KOPT-K1 (cell line): ENCODE results near the gene TDRD1.

Source experiments
- H3K27ac ChIP-seq: fragments of 200-600 bp; sonication (generic); 2 replicates; pipeline ENCODE4 v1.5.1; 2016; ENCODE audit warnings: antibody characterized with exemption, mild to moderate bottlenecking, low read depth, low read length; ENCODE audit not compliant: poor library complexity, severe bottlenecking
- H3K36me3 ChIP-seq: fragments of 200-600 bp; sonication (generic); 2 replicates; pipeline ENCODE4 v1.5.1; 2017; ENCODE audit warnings: antibody characterized with exemption, mild to moderate bottlenecking, low read length, moderate library complexity; ENCODE audit not compliant: insufficient read depth
- H3K9me3 ChIP-seq: fragments of 200-600 bp; sonication (generic); 2 replicates; pipeline ENCODE4 v1.5.1; 2017; ENCODE audit warnings: antibody characterized with exemption, low read length, mild to moderate bottlenecking; ENCODE audit not compliant: insufficient read depth, poor library complexity, severe bottlenecking

The TDRD1 gene

DNA sequence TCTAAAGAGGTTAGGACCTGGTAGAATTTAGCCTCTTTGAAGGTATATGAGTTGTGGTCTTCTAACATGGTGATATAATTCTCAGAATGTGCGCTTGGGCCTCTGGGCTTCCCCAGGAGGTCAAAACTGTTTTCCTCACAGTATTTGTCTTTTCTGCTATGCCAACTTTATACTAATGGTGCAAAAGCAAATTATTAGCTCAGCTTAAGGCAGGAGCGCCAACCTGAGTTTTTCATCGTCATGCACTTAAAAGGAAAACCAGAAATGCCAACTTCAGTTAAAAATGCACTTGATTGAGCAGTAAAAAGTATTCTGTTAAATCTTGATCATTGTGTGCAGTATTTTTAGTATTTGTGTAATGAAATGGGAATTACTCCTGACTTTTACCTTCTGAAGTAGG lies 9.7 kb downstream of the TDRD1 start:
- Histone ChIP-seq H3K36me3 (no peaks in the 10 kb centered on the region), H3K9me3 (no peaks in the 10 kb centered on the region), H3K27ac (no peak overlapping the region)

DNA sequence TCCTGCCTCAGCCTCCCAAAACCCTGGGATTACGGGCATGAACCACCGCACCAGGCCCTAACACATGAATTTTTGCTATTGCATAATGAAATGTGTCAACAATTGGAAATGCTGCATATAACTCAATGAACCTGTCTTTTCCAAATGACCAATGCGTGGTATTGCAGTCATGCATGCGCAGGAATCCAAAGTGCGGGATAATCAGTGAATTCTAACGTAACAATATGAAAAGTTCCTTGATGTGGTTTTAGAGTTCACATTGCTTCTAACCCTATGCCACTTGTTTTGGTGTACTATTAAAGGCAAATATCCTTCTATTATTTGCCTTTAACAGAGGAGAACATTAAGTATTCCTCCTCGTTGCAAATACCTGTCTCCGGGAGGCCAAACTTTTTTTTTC lies 10.5 kb downstream of the TDRD1 start:
- H3K9me3 ChIP-seq: no peaks in the 10 kb centered on the region
- H3K36me3 ChIP-seq: no peaks in the 10 kb centered on the region
- no peak overlapping the region for H3K27ac ChIP-seq

- Histone ChIP-seq H3K27ac (no peak overlapping the region), H3K9me3 (no peaks in the 10 kb centered on the region), H3K36me3 (no peaks in the 10 kb centered on the region)
Observed at GRCh38 chr10:114195079-114195478, 15.9 kb downstream of the TDRD1 start.

GRCh38 chr10:114199239-114199638 lies 20.1 kb downstream of the TDRD1 start:
- Histone ChIP-seq H3K27ac (no peak overlapping the region), H3K36me3 (no peaks in the 10 kb centered on the region), H3K9me3 (no peaks in the 10 kb centered on the region)

DNA sequence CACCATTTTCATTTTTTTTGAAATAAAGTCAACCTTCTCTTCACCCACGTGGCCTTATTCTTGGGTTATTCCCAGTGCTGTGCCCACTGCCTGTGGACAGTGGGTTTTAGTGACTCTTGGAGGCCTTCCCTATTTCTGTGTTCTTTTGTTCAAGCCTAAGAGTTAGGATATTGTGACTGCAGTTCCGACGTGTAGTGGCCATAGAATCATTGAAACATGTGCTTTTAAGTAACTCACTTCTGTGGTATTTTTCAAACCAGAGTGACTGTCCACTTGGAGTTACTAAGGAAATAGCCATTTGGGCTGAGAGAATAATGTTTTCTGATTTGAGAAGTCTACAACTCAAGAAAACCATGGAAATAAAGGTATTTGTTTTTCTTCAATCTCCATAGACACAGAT lies 23.7 kb downstream of the TDRD1 start:
- H3K27ac ChIP-seq: no peak overlapping the region
- no peaks in the 10 kb centered on the region for H3K36me3 ChIP-seq
- H3K9me3 ChIP-seq: no peaks in the 10 kb centered on the region

DNA sequence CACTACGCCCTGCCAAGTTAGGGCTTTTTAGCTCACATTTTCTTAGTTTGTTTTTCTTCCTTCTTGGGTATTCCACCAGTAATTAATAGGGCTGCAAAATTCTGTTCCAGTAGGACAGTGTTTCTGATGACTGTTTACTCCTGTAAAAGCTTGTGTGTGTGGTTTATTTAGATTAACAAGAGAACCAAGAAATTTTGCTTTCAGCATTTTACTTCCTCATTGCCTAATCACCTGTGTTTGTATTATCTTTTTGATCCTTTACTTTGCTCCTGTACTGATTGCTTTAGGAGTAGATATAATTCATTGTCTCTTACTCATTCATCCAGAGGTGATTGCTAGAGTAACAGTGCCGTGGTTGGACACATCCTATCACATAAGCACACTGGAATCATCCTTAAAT lies 27.7 kb downstream of the TDRD1 start:
- Histone ChIP-seq H3K9me3 (no peaks in the 10 kb centered on the region), H3K27ac (no peak overlapping the region), H3K36me3 (no peaks in the 10 kb centered on the region)

GRCh38 chr10:114207349-114207748 lies 28.2 kb downstream of the TDRD1 start:
- Histone ChIP-seq H3K9me3 (no peaks in the 10 kb centered on the region), H3K27ac (no peak overlapping the region), H3K36me3 (no peaks in the 10 kb centered on the region)

- Histone ChIP-seq H3K27ac (no peak overlapping the region), H3K9me3 (no peaks in the 10 kb centered on the region), H3K36me3 (no peaks in the 10 kb centered on the region)
Observed at GRCh38 chr10:114208351-114208750, 29.2 kb downstream of the TDRD1 start.

- no peaks in the 10 kb centered on the region for H3K9me3 ChIP-seq
- H3K36me3 ChIP-seq: no peaks in the 10 kb centered on the region
- no peak overlapping the region for H3K27ac ChIP-seq
Observed at GRCh38 chr10:114212153-114212552, 33.0 kb downstream of the TDRD1 start.

DNA sequence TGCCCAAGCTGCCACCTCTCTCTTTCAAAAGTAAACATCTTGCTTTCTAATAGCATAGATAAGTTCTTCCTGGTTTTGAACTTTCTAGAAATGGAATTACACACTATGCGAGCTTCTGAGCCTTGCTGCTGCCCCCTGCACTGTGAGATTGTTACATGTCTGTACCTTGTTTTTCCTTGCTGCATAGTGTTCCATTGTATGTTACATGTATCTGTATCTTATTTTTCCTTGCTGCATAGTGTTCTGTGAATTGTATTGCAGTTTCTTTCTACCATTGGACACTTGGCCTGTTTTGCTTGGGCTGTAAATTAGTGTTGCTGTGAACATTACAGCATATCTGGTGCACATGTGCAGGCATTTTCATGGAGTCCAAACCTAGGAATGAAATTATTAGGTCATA lies 35.9 kb downstream of the TDRD1 start:
- Histone ChIP-seq H3K36me3 (no peaks in the 10 kb centered on the region), H3K9me3 (no peaks in the 10 kb centered on the region), H3K27ac (no peak overlapping the region)

GRCh38 chr10:114220281-114220680 lies 41.1 kb downstream of the TDRD1 start:
- no peaks in the 10 kb centered on the region for H3K36me3 ChIP-seq
- H3K9me3 ChIP-seq: no peaks in the 10 kb centered on the region
- H3K27ac ChIP-seq: no peak overlapping the region

DNA sequence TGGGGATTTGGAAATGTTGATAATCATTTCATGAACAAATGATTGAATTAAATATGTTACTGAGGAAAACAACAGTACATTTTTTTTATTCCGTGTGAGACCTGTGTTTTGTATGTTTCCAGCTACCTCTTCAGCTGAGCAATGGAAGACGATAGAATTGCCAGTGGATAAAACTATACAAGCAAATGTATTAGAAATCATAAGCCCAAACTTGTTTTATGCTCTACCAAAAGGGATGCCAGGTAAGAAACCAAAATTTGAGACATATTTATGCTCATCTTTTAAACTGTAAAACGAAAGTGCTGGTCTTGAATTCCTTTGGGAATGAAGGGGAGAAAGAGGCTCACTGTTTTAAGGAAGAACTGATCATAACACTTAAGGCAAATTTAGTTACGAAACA lies 42.1 kb downstream of the TDRD1 start:
- Histone ChIP-seq H3K36me3 (no peaks in the 10 kb centered on the region), H3K9me3 (no peaks in the 10 kb centered on the region), H3K27ac (no peak overlapping the region)

DNA sequence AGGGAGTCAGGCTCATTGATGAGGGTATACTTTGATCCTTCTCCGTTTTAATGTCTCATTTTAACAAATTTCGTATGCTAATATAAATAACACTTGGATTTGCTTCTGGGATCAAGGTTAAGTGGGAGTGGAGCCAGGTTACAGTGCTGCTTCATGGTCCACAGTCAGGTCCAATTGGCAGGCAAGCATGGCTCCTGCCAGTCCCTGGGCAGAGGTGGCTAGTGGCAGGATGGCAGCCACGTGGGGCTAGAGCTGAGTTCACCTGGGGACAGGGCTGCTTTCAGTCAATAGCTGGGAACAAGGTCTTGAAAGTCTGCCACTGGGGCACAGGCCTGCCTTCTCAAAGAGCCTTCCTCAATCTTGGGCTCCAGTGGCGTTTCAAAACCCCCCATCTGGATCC lies 43.9 kb downstream of the TDRD1 start:
- Histone ChIP-seq H3K36me3 (no peaks in the 10 kb centered on the region), H3K9me3 (no peaks in the 10 kb centered on the region), H3K27ac (no peak overlapping the region)

DNA sequence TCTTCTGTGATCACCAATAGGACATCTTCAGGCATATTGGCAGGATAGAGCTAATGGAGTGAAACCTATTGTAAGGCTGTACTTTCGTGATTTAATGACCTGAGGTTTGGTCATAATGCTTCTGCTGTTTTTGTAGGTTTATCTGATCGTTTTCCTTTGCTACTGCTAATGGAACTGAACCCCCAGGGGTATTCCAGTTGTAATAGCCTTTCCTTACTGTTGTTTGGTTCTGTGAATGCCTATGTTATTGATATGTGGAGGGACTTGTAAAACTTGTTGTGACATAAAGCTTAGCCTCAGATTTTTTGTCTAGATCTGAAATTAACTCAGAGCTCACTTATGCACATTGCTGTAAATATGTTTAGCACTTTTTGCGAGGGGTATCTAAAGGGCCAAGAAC lies 49.0 kb downstream of the TDRD1 start:
- Histone ChIP-seq H3K27ac (no peak overlapping the region), H3K9me3 (no peaks in the 10 kb centered on the region), H3K36me3 (no peaks in the 10 kb centered on the region)

- Histone ChIP-seq H3K36me3 (no peaks in the 10 kb centered on the region), H3K27ac (no peak overlapping the region), H3K9me3 (no peaks in the 10 kb centered on the region)
Observed at GRCh38 chr10:114232561-114233176, 53.5 kb downstream of the TDRD1 start.

- H3K9me3 ChIP-seq: no peaks in the 10 kb centered on the region
- H3K36me3 ChIP-seq: no peaks in the 10 kb centered on the region
- no peak overlapping the region for H3K27ac ChIP-seq
Observed at GRCh38 chr10:114233482-114233881, 54.3 kb downstream of the TDRD1 start.
